Upper lobe of right lung (tissue), 1 donor: ENCODE data around the gene EVC2. TPM values are rescaled to one million over a fixed set of nuclear protein-coding genes. Genes with fewer than 3 reads are reported as not detected.

Experiments
- ATAC-seq: fragments of 200-7000 bp; cut with Tn5 transposase; one replicate; pipeline ENCODE4 v1.9.1; 2020; ENCODE audit warnings: mild to moderate bottlenecking, moderate library complexity
- DNase-seq: peaks from one replicate; pipeline ENCODE4 v3.0.0-alpha.2; 2020
- H3K27ac ChIP-seq: fragments of 200-600 bp; one replicate; pipeline ENCODE4 v1.8.0; 2022
- H3K27me3 ChIP-seq: fragments of 200-600 bp; one replicate; pipeline ENCODE4 v1.8.0; 2022; ENCODE audit warnings: mild to moderate bottlenecking
- H3K36me3 ChIP-seq: fragments of 200-600 bp; one replicate; pipeline ENCODE4 v1.8.0; 2022
- H3K4me1 ChIP-seq: fragments of 200-600 bp; one replicate; pipeline ENCODE4 v1.8.0; 2022
- H3K4me3 ChIP-seq: fragments of 200-600 bp; one replicate; pipeline ENCODE4 v1.8.0; 2022; ENCODE audit warnings: mild to moderate bottlenecking
- H3K9me3 ChIP-seq: fragments of 200-600 bp; one replicate; pipeline ENCODE4 v1.8.0; 2022
- intact Hi-C: fragments of 100-400 bp; cut with DNase I; formaldehyde crosslinking; loops from one replicate; pipeline ENCODE4 v1.11.0; 2022
- total RNA-seq: library from RNA; stranded (reverse); fragmentation: NEBNext Ultra II Directional; extraction: Animal tissue kit (Norgen Biotek cat#: 25700); gene quantifications from one replicate; pipeline ENCODE4 v1.2.1, GENCODE V29; 2021
- TF ChIP-seq, protein P1 (sequence below): fragments of 200-600 bp; IDR thresholded peaks from one replicate; pipeline ENCODE4 v1.8.0; 2022; ENCODE audit warnings: antibody characterized with exemption
- donor health status: DM: no; HTN: yes; CAD: no; lungs with severe emphysema.

EVC2 gene
- total RNA-seq, 1 donor from 2014 or later, result 6.3 TPM

GRCh38 chr4:5715357-5715756 is 7.0 kb upstream of the EVC2 start:
- no peak for DNase-seq
- Histone ChIP-seq H3K36me3 (peaks cover 4% of the 10 kb centered on the region), H3K27me3 (no peaks in the 10 kb centered on the region), H3K9me3 (no peaks in the 10 kb centered on the region), H3K27ac (no peak overlapping the region), H3K4me1 (peaks cover 6% of the 10 kb centered on the region), H3K4me3 (no peak overlapping the region)
- intact Hi-C loops, result no loop called here
- TF ChIP-seq, protein P1, sequence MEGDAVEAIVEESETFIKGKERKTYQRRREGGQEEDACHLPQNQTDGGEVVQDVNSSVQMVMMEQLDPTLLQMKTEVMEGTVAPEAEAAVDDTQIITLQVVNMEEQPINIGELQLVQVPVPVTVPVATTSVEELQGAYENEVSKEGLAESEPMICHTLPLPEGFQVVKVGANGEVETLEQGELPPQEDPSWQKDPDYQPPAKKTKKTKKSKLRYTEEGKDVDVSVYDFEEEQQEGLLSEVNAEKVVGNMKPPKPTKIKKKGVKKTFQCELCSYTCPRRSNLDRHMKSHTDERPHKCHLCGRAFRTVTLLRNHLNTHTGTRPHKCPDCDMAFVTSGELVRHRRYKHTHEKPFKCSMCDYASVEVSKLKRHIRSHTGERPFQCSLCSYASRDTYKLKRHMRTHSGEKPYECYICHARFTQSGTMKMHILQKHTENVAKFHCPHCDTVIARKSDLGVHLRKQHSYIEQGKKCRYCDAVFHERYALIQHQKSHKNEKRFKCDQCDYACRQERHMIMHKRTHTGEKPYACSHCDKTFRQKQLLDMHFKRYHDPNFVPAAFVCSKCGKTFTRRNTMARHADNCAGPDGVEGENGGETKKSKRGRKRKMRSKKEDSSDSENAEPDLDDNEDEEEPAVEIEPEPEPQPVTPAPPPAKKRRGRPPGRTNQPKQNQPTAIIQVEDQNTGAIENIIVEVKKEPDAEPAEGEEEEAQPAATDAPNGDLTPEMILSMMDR, result no peak
- ATAC-seq, result no peak

DNA sequence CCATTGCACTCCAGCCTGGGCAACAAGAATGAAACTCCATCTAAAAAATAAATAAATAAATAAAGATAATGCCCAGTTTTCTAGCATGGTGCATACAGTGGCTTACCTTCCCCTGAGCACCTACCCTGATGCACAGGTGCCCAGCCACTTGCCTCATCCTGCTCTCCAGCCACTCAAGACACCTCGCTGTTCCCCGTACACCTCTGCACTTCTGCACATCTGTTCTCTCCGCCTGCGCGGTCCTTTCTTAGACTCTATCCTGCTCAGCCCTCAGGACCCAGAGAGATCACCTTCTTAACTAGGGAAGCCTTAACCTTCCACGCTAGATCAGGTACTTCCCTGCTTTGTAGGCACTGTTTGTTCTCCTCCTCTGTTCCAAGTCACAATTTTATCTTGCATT is 5.5 kb upstream of the EVC2 start:
- intact Hi-C loops, result no loop called here
- DNase-seq (no peak), ATAC-seq (no peak)
- Histone ChIP-seq H3K36me3 (no peaks in the 10 kb centered on the region), H3K4me3 (no peak overlapping the region), H3K27ac (no peak overlapping the region), H3K9me3 (no peaks in the 10 kb centered on the region), H3K4me1 (peaks cover 12% of the 10 kb centered on the region), H3K27me3 (no peaks in the 10 kb centered on the region)
- TF ChIP-seq, protein P1, result no peak

- no peak for DNase-seq
- intact Hi-C loops, result no loop called here
- Histone ChIP-seq H3K27me3 (no peaks in the 10 kb centered on the region), H3K27ac (no peak overlapping the region), H3K4me1 (peaks cover 12% of the 10 kb centered on the region), H3K4me3 (no peak overlapping the region), H3K36me3 (no peaks in the 10 kb centered on the region), H3K9me3 (no peaks in the 10 kb centered on the region)
- ATAC-seq, result no peak
- TF ChIP-seq, protein P1, result no peak
Measured at GRCh38 chr4:5712931-5713330, 4.6 kb upstream of the EVC2 start.

DNA sequence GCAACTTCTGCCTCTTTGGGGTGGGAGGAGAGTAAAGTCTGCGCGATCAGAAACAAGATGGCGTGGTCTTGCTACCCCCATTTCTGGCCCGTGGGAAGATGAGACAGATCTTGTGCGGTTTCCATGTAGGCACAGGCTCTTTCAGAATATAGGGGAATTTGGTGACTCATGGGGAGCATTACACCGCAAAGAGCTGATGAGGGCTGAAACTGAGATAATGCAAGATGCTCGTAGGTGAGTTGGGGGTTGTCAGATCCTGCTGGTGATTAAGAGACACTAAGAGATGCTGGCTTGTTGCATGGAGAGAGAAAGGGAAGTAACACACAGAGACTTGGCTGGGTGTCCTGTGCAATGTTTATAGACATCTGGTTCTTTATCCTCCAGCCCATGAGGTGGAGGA is 4.2 kb upstream of the EVC2 start:
- ATAC-seq, result no peak
- intact Hi-C loops, result no loop called here
- DNase-seq, result no peak

GRCh38 chr4:5711479-5712184 is 3.3 kb upstream of the EVC2 start:
- DNase-seq (peak; percentile 75), ATAC-seq (no peak)
- Histone ChIP-seq H3K9me3 (no peaks in the 10 kb centered on the region), H3K4me3 (peak overlapping the region; percentile 57), H3K4me1 (peaks cover 18% of the 10 kb centered on the region), H3K27ac (peak overlapping the region; percentile 51), H3K27me3 (no peaks in the 10 kb centered on the region), H3K36me3 (no peaks in the 10 kb centered on the region)
- TF ChIP-seq, protein P1, result no peak
- intact Hi-C loops, result no loop called here

More for the DNA sequence above, 4.2 kb upstream of the EVC2 start:
- Histone ChIP-seq H3K27ac (no peak overlapping the region), H3K4me1 (peaks cover 16% of the 10 kb centered on the region), H3K27me3 (no peaks in the 10 kb centered on the region), H3K4me3 (no peak overlapping the region), H3K36me3 (no peaks in the 10 kb centered on the region), H3K9me3 (no peaks in the 10 kb centered on the region)
- TF ChIP-seq, protein P1, result no peak
